A673 (cell line): ENCODE measurements around the gene ZWILCH. TPM values are rescaled to one million over a fixed set of nuclear protein-coding genes. Genes with fewer than 3 reads are reported as not detected.
A peak's percentile ranks its signal among the peaks of the same experiment; 100 is the strongest.
"Not testable (repeated sequence)": the region's sequence is repeated elsewhere in the genome, so short reads cannot be mapped to it uniquely, and the experiment has no call there.

Experiments used
- BruUV-seq: library from RNA; stranded (reverse); fragments of 400-500 nt; replicated peaks from 2 replicates; lab custom pipeline; 2021; lab: Mats Ljungman, UMichigan
- CTCF ChIA-PET: fragments of 300-600 bp; sonication (Branson Sonifier 250); formaldehyde crosslinking; loops from one replicate; lab custom pipeline; 2022; ENCODE audit warnings: antibody characterized with exemption; lab: Charles Lee
- POLR2A ChIA-PET: fragments of 300-600 bp; sonication (Branson Sonifier 250); formaldehyde crosslinking; loops from one replicate; lab custom pipeline; 2022; ENCODE audit warnings: antibody characterized with exemption; ENCODE audit not compliant: low non-redundant PET; lab: Charles Lee
- DNase-seq: peaks from one replicate; pipeline ENCODE4 v3.0.0-alpha.2; 2015; ENCODE audit warnings: low spot score
- H3K27ac ChIP-seq: fragments of 200-600 bp; sonication (generic); 2 replicates; pipeline ENCODE4 v1.5.1; 2016; ENCODE audit warnings: mixed run types, low read depth, mild to moderate bottlenecking, mixed read lengths, antibody characterized with exemption, low read length; ENCODE audit not compliant: poor library complexity, severe bottlenecking
- H3K27me3 ChIP-seq: fragments of 200-600 bp; sonication (generic); replicated peaks from 2 replicates; pipeline ENCODE4 v1.6.1; 2017; ENCODE audit warnings: mixed run types, low read depth, mild to moderate bottlenecking, mixed read lengths, antibody characterized with exemption, low read length; ENCODE audit not compliant: insufficient read depth, poor library complexity
- H3K36me3 ChIP-seq: fragments of 200-600 bp; sonication (generic); 2 replicates; pipeline ENCODE4 v1.6.1; 2016; ENCODE audit warnings: mixed run types, mild to moderate bottlenecking, mixed read lengths, antibody characterized with exemption, low read length; ENCODE audit not compliant: insufficient read depth, poor library complexity, severe bottlenecking
- H3K4me1 ChIP-seq: fragments of 200-600 bp; sonication (generic); 2 replicates; pipeline ENCODE4 v1.6.1; 2017; ENCODE audit warnings: mixed run types, mild to moderate bottlenecking, mixed read lengths, antibody characterized with exemption, low read length; ENCODE audit not compliant: insufficient read depth, poor library complexity, severe bottlenecking
- H3K4me3 ChIP-seq: fragments of 200-600 bp; sonication (generic); 2 replicates; pipeline ENCODE4 v1.5.1; 2016; ENCODE audit warnings: low read depth, mixed run types, mild to moderate bottlenecking, mixed read lengths, low read length; ENCODE audit not compliant: poor library complexity, severe bottlenecking
- H3K9me3 ChIP-seq: fragments of 200-600 bp; sonication (generic); 2 replicates; pipeline ENCODE4 v1.6.1; 2016; ENCODE audit warnings: mixed run types, low read depth, mild to moderate bottlenecking, mixed read lengths, antibody characterized with exemption, low read length; ENCODE audit not compliant: poor library complexity, severe bottlenecking
- EZH2 ChIP-seq: fragments of 200-600 bp; sonication (generic); IDR thresholded peaks from 2 replicates; pipeline ENCODE4 v1.6.1; 2017; ENCODE audit warnings: borderline replicate concordance, low read depth, mild to moderate bottlenecking, mixed read lengths, antibody characterized with exemption, low read length; ENCODE audit not compliant: poor library complexity, severe bottlenecking
- intact Hi-C: fragments of 100-400 bp; cut with micrococcal nuclease; formaldehyde crosslinking; loops from one replicate; pipeline ENCODE4 v1.10.0; 2022; ENCODE audit not compliant: unreplicated experiment
- total RNA-seq: library from RNA; stranded (reverse); gene quantifications from 2 replicates; pipeline ENCODE4 v1.2.3, GENCODE V29; 2021
- TF ChIP-seq, protein P1 (sequence below): fragments of 300-800, 200-600 bp; sonication (generic); conservative IDR thresholded peaks from 2 replicates; pipeline ENCODE4 v1.5.1; 2017; ENCODE audit warnings: low read depth, mild to moderate bottlenecking, antibody characterized with exemption, low read length, moderate library complexity, mixed read lengths

ZWILCH gene
- total RNA-seq, 1 experiment from 2014 or later = 36.3 TPM

DNA sequence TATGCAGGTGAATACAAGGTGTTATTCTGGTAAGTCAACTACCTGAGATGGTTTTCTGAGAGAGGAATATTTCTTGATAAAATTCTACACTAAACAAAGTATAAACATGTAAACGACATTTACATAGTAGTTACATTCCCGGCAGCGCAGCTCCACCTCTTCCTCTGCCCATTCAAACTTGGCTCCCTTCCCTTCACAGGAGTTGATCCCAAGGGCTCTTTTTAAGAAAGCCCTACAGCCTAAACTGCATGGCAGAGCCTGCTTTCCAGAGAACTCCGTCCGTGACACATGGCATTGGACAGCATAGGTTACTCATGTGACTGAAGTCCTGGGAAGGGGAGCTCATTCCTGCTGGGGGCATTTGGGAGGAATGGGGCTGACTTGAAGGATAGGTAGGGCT, 82.6 kb downstream of the ZWILCH start:
- Histone ChIP-seq H3K4me3 (no peak overlapping the region), H3K36me3 (no peaks in the 10 kb centered on the region), H3K4me1 (no peaks in the 10 kb centered on the region), H3K27ac (no peak overlapping the region), H3K9me3 (no peaks in the 10 kb centered on the region), H3K27me3 (no peaks in the 10 kb centered on the region)
- no peak for DNase-seq
- ChIA-PET POLR2A (no interaction called here), CTCF (no interaction called here)
- intact Hi-C loops = no loop called here
- BruUV-seq = no TSS peak
- TF ChIP-seq, protein P1, sequence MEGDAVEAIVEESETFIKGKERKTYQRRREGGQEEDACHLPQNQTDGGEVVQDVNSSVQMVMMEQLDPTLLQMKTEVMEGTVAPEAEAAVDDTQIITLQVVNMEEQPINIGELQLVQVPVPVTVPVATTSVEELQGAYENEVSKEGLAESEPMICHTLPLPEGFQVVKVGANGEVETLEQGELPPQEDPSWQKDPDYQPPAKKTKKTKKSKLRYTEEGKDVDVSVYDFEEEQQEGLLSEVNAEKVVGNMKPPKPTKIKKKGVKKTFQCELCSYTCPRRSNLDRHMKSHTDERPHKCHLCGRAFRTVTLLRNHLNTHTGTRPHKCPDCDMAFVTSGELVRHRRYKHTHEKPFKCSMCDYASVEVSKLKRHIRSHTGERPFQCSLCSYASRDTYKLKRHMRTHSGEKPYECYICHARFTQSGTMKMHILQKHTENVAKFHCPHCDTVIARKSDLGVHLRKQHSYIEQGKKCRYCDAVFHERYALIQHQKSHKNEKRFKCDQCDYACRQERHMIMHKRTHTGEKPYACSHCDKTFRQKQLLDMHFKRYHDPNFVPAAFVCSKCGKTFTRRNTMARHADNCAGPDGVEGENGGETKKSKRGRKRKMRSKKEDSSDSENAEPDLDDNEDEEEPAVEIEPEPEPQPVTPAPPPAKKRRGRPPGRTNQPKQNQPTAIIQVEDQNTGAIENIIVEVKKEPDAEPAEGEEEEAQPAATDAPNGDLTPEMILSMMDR = no peak
- no peak for TF ChIP-seq EZH2

DNA sequence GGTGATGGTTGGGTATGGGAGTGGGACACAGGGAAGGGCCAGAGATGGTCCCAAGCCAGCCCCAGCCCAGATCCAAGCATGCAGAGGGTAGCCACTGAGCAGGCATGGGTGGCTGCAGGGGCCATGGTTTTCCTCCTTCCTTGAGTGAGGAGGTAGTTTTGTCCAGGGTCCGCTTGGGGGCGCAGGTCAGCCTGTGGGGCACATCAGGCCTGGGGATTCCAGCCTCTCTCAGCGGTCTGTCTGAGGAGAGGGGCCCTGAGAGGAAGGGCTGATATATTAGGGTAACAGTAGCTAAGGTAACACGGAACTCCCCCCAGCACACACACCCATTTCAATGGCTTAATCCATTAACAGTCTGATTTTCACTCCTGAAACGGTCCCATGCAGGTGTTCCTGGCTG, 83.4 kb downstream of the ZWILCH start:
- no peaks in the 10 kb centered on the region for H3K27me3 ChIP-seq
- no peak overlapping the region for H3K27ac ChIP-seq
- no peak for DNase-seq
- no peak overlapping the region for H3K4me3 ChIP-seq
- ChIA-PET CTCF (no interaction called here), POLR2A (no interaction called here)
- H3K4me1 ChIP-seq = no peaks in the 10 kb centered on the region
- no peaks in the 10 kb centered on the region for H3K36me3 ChIP-seq
- BruUV-seq = no TSS peak
- intact Hi-C loops = no loop called here
- no peaks in the 10 kb centered on the region for H3K9me3 ChIP-seq
- TF ChIP-seq EZH2 = no peak
- TF ChIP-seq, protein P1 = peak; percentile 30; the same call in 1 of the 2 replicates

DNA sequence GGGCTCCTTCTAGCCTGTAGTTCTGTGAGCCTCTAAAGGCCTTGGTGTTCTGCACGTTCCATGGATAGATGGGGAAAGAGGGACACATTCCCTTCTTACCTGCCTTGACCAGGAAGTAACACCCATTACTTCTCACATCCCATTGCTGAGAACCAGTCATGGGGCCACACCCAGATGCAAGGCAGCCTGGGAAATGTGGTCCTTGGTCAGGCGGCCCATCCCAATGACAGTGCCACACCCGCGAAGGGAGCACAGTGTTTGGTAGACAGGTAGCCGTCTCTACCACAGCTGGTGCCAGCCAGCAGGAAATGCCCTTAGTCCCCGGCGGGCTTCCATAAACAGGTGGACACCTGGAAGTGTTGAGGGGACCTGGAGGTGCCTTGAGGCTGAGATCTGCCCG, 83.8 kb downstream of the ZWILCH start:
- Histone ChIP-seq H3K9me3 (no peaks in the 10 kb centered on the region), H3K27ac (no peak overlapping the region), H3K4me3 (no peak overlapping the region), H3K27me3 (no peaks in the 10 kb centered on the region), H3K4me1 (no peaks in the 10 kb centered on the region), H3K36me3 (no peaks in the 10 kb centered on the region)
- POLR2A ChIA-PET = no interaction called here
- BruUV-seq = no TSS peak
- no peak for TF ChIP-seq EZH2
- TF ChIP-seq, protein P1 = no peak
- intact Hi-C loops = no loop called here
- CTCF ChIA-PET = no interaction called here
- DNase-seq = no peak

DNA sequence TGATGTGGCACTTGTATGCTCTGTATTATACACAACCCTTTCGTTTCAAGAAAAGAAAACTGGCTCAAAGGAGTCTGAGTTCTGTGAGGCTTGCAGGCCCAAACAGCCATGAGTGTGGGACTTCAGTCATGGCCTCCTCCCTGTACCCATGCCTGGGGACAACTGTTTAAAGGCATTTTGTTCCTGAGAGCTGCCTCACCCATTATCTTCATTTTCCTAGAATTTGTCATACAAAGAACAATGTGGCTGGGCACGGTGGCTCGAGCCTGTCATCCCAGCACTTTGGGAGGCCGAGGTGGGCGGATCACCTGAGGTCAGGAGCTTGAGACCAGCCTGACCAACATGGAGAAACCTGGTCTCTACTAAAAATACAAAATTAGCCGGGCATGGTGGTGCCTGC, 84.3 kb downstream of the ZWILCH start:
- intact Hi-C loops, DNase-seq, H3K27me3 ChIP-seq, POLR2A ChIA-PET, H3K9me3 ChIP-seq, BruUV-seq, H3K4me1 ChIP-seq, CTCF ChIA-PET, H3K4me3 ChIP-seq, H3K27ac ChIP-seq, H3K36me3 ChIP-seq: not testable (repeated sequence)
